HCT116 (cell line): ENCODE results near the gene CLEC16A. TPM values are rescaled to one million over a fixed set of nuclear protein-coding genes. Genes with fewer than 3 reads are reported as not detected.

Source experiments
- ATAC-seq: fragments of 200-7000 bp; cut with Tn5 transposase; 2 replicates; pipeline ENCODE4 v1.9.1; 2020; ENCODE audit warnings: mild to moderate bottlenecking, moderate library complexity
- BruUV-seq: library from RNA; stranded (reverse); fragments of 400-500 nt; replicated peaks from 2 replicates; lab custom pipeline; 2021; lab: Mats Ljungman, UMichigan
- CTCF ChIA-PET: fragments of 300-600 bp; sonication (Branson Sonifier 250); formaldehyde crosslinking; loops from one replicate; lab custom pipeline; 2021; ENCODE audit warnings: antibody characterized with exemption; lab: Charles Lee
- POLR2A ChIA-PET: fragments of 300-600, 350-600 bp; sonication (Branson Sonifier 250); formaldehyde crosslinking; loops from one replicate; lab custom pipeline; 2021; ENCODE audit warnings: antibody characterized with exemption; lab: Charles Lee
- RAD21 ChIA-PET, 2 experiments: fragments of 300-600 bp; sonication (Branson Sonifier 250); formaldehyde crosslinking; loops; one replicate each; lab custom pipeline; 2023; ENCODE audit warnings: low total read pairs in 2 of 2; ENCODE audit not compliant: uncharacterized antibody in 2 of 2, unreplicated experiment in 2 of 2, low non-redundant PET in 1 of 2; lab: Charles Lee
- DNase-seq: peaks from one replicate; pipeline ENCODE4 v3.0.0-alpha.2; 2010; ENCODE audit warnings: low read depth, low spot score
- H2AFZ ChIP-seq: fragments of 200-600 bp; shearing (Covaris generic), sonication (generic); 2 replicates; pipeline ENCODE4 v1.6.1; 2017; ENCODE audit warnings: low read depth, mixed run types, mixed read lengths, antibody characterized with exemption, low read length; ENCODE audit not compliant: poor library complexity, severe bottlenecking
- H3K27ac ChIP-seq: 2 replicates; pipeline ENCODE4 v1.5.1; 2012; ENCODE audit warnings: low read depth, low read length
- H3K27me3 ChIP-seq: fragments of 200-600 bp; sonication (generic); 2 replicates; pipeline ENCODE4 v1.6.1; 2016; ENCODE audit warnings: mixed run types, low read length, mixed read lengths; ENCODE audit not compliant: insufficient read depth
- H3K36me3 ChIP-seq, 2 experiments: fragments of 200-500 bp in 1 of 2; fragments of 200-600 bp in 1 of 2; sonication (Bioruptor generic) in 1 of 2; sonication (generic) in 1 of 2; 2 replicates each; pipeline versions ENCODE4 v1.5.1 to v1.6.1; 2014 to 2016; ENCODE audit warnings: low read length in 2 of 2, inconsistent platforms in 1 of 2, mixed read lengths in 1 of 2, mixed run types in 1 of 2; ENCODE audit not compliant: insufficient read depth in 2 of 2, control insufficient read depth in 1 of 2
- H3K4me1 ChIP-seq, 2 experiments: fragments of 200-600 bp in 1 of 2; sonication (generic) in 1 of 2; 2 replicates each; pipeline versions ENCODE4 v1.5.1 to v1.6.1; 2012 to 2017; ENCODE audit warnings: low read length in 2 of 2, inconsistent platforms in 1 of 2, mild to moderate bottlenecking in 1 of 2, mixed read lengths in 1 of 2, mixed run types in 1 of 2, moderate library complexity in 1 of 2; ENCODE audit not compliant: insufficient read depth in 2 of 2, control insufficient read depth in 1 of 2
- H3K4me2 ChIP-seq: fragments of 200-600 bp; sonication (generic); 2 replicates; pipeline ENCODE4 v1.6.1; 2017; ENCODE audit warnings: mixed run types, low read length, mixed read lengths
- H3K4me3 ChIP-seq, 2 experiments: fragments of 200-600 bp in 1 of 2; sonication (generic) in 1 of 2; replicated peaks in 1 of 2; 2 replicates each; pipeline ENCODE4 v1.5.1; 2011 to 2016; ENCODE audit warnings: low read length in 2 of 2, control low read depth in 1 of 2, low read depth in 1 of 2, mild to moderate bottlenecking in 1 of 2, mixed read lengths in 1 of 2, mixed run types in 1 of 2
- H3K79me2 ChIP-seq: fragments of 200-600 bp; sonication (generic); 2 replicates; pipeline ENCODE4 v1.6.1; 2017; ENCODE audit warnings: mild to moderate bottlenecking, mixed run types, low read length, moderate library complexity, mixed read lengths; ENCODE audit not compliant: insufficient read depth
- H3K9ac ChIP-seq: fragments of 200-600 bp; sonication (generic); 2 replicates; pipeline ENCODE4 v1.6.1; 2016; ENCODE audit warnings: low read length, mixed read lengths
- H3K9me2 ChIP-seq: fragments of 200-600 bp; sonication (generic), shearing (Covaris generic); 2 replicates; pipeline ENCODE4 v1.6.1; 2017; ENCODE audit warnings: mixed run types, mild to moderate bottlenecking, moderate library complexity; ENCODE audit not compliant: insufficient read depth
- H3K9me3 ChIP-seq, 2 experiments: fragments of 200-500 bp in 1 of 2; fragments of 200-600 bp in 1 of 2; sonication (Bioruptor generic) in 1 of 2; sonication (generic) in 1 of 2; 2 replicates each; pipeline ENCODE4 v1.6.1; 2014 to 2017; ENCODE audit warnings: low read length in 2 of 2, mixed read lengths in 2 of 2, inconsistent platforms in 1 of 2, low read depth in 1 of 2, mild to moderate bottlenecking in 1 of 2, mixed run types in 1 of 2, moderate library complexity in 1 of 2; ENCODE audit not compliant: control insufficient read depth in 1 of 2, insufficient read depth in 1 of 2
- H4K20me1 ChIP-seq: fragments of 200-600 bp; sonication (generic), shearing (Covaris generic); 2 replicates; pipeline ENCODE4 v1.6.1; 2017; ENCODE audit warnings: mixed run types, mild to moderate bottlenecking, moderate library complexity; ENCODE audit not compliant: insufficient read depth
- EGR1 ChIP-seq: IDR thresholded peaks from 2 replicates; pipeline ENCODE4 v1.6.1; 2012; ENCODE audit warnings: low read depth
- EZH2 ChIP-seq: fragments of 200-600 bp; sonication (generic); IDR thresholded peaks from 2 replicates; pipeline ENCODE4 v1.6.1; 2017; ENCODE audit warnings: antibody characterized with exemption, mixed run types
- POLR2AphosphoS5 ChIP-seq: IDR thresholded peaks from 2 replicates; pipeline ENCODE4 v1.6.1; 2011; ENCODE audit warnings: mild to moderate bottlenecking, low read depth, low read length, moderate library complexity
- SRF ChIP-seq: IDR thresholded peaks from 2 replicates; pipeline ENCODE4 v1.6.1; 2012; ENCODE audit warnings: low read depth
- YY1 ChIP-seq: IDR thresholded peaks from 2 replicates; pipeline ENCODE4 v1.6.1; 2011; ENCODE audit warnings: low read length, low read depth, moderate library complexity, mild to moderate bottlenecking; ENCODE audit not compliant: insufficient replicate concordance; ENCODE audit errors: extremely low read depth
- intact Hi-C: fragments of 100-400 bp; cut with micrococcal nuclease; formaldehyde crosslinking; loops from 2 replicates; pipeline ENCODE4 v1.10.0; 2022
- total RNA-seq: library from RNA; stranded (reverse); gene quantifications from one replicate; pipeline ENCODE4 v1.2.1, GENCODE V29; 2021; ENCODE audit not compliant: unreplicated experiment
- TF ChIP-seq, protein P1 (sequence below): IDR thresholded peaks from 2 replicates; pipeline ENCODE4 v1.6.1; 2012; ENCODE audit warnings: low read depth

The CLEC16A gene
- total RNA-seq, 1 experiment from 2014 or later, result 18.0 TPM

DNA sequence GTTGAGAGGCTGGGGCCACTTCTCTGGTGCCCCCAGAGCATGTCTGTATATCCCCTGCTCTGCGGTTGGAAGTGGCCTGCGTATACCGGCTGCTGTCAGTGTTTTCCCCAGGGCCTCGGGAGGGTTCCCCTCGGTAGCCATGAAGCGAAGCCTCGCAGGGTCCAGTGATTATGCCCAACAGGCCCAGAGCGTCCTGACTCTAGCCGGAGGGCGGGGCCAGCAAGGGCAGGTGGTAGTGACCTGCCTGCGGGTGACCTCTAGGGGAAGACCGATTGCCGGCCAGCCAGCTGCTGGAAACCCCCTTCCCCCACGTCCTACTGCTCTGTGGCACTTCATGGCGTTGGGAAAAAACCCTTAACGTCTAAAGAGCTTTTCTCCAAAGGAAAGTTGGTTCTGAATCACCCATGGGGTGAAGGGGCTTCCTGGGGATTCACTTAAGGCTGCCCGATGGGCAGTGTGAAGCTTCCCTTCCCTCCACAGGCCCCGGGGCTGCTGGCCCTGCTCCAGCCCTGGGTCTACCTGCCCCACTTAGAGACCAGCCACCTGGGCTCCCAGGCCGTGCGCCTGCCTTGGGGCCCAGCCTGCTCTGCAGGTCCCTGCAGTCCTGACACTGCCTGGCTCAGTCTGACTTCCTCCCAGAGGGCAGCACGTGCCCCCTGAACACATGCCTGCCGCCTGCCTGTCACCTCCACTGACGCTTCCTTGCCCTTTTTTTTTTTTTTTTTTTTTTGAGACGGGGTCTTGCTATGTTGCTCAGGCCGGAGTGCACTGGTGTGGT lies 238.9 kb downstream of the CLEC16A start (continued):
- TF ChIP-seq, protein P1, sequence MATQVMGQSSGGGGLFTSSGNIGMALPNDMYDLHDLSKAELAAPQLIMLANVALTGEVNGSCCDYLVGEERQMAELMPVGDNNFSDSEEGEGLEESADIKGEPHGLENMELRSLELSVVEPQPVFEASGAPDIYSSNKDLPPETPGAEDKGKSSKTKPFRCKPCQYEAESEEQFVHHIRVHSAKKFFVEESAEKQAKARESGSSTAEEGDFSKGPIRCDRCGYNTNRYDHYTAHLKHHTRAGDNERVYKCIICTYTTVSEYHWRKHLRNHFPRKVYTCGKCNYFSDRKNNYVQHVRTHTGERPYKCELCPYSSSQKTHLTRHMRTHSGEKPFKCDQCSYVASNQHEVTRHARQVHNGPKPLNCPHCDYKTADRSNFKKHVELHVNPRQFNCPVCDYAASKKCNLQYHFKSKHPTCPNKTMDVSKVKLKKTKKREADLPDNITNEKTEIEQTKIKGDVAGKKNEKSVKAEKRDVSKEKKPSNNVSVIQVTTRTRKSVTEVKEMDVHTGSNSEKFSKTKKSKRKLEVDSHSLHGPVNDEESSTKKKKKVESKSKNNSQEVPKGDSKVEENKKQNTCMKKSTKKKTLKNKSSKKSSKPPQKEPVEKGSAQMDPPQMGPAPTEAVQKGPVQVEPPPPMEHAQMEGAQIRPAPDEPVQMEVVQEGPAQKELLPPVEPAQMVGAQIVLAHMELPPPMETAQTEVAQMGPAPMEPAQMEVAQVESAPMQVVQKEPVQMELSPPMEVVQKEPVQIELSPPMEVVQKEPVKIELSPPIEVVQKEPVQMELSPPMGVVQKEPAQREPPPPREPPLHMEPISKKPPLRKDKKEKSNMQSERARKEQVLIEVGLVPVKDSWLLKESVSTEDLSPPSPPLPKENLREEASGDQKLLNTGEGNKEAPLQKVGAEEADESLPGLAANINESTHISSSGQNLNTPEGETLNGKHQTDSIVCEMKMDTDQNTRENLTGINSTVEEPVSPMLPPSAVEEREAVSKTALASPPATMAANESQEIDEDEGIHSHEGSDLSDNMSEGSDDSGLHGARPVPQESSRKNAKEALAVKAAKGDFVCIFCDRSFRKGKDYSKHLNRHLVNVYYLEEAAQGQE, result no peak
- TF ChIP-seq YY1 (no peak), EGR1 (no peak)

DNA sequence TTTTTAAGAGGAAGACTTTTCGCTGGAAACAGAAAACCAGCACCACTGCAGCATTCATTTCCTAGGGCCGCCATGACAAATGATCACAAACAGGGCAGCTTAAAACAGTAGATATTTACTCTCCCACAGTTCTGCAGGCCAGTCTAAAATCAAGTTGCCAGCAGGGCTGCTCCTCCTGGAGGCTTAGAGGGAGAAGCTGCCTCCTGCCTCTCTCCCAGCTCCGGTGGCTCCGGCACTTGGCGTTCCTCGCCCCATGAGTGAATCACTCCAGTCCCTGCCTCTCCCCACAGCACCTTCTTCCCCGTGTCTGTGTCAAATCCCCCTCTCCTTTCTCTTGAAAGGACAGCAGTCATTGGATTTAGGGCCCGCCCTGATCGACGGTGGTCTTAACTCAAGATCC lies 239.6 kb downstream of the CLEC16A start:
- Histone ChIP-seq H3K9me2 (no peaks in the 10 kb centered on the region), H3K27ac (no peak overlapping the region), H3K4me1 (peaks cover 0 to 14% of the 10 kb centered on the region in 2 experiments; a peak in 3 of 4 replicates), H4K20me1 (no peaks in the 10 kb centered on the region), H3K79me2 (no peaks in the 10 kb centered on the region), H3K4me3 (no peak overlapping the region), H3K4me2 (no peak overlapping the region), H3K36me3 (no peaks in the 10 kb centered on the region; a peak in 1 of 4 replicates), H3K9me3 (no peaks in the 10 kb centered on the region), H3K27me3 (no peaks in the 10 kb centered on the region), H3K9ac (no peak overlapping the region), H2AFZ (no peak overlapping the region)
- DNase-seq, result no peak
- ATAC-seq, result no peak
- ChIA-PET RAD21 (no interaction called here), CTCF (no interaction called here), POLR2A (no interaction called here)
- intact Hi-C loops, result no loop called here
- TF ChIP-seq SRF (no peak), EZH2 (no peak), POLR2AphosphoS5 (no peak)
- BruUV-seq, result no TSS peak
